Erythroblast (primary cell): ENCODE measurements around the gene DMRT2.

Experiments
- GATA1 ChIP-seq: IDR thresholded peaks from 2 replicates; pipeline ENCODE4 v1.6.1; 2011; ENCODE audit warnings: low read depth, mild to moderate bottlenecking, control low read depth, low read length, moderate library complexity
- POLR2A ChIP-seq: IDR thresholded peaks from 2 replicates; pipeline ENCODE4 v1.6.1; 2011; ENCODE audit warnings: mild to moderate bottlenecking, low read length

DNA sequence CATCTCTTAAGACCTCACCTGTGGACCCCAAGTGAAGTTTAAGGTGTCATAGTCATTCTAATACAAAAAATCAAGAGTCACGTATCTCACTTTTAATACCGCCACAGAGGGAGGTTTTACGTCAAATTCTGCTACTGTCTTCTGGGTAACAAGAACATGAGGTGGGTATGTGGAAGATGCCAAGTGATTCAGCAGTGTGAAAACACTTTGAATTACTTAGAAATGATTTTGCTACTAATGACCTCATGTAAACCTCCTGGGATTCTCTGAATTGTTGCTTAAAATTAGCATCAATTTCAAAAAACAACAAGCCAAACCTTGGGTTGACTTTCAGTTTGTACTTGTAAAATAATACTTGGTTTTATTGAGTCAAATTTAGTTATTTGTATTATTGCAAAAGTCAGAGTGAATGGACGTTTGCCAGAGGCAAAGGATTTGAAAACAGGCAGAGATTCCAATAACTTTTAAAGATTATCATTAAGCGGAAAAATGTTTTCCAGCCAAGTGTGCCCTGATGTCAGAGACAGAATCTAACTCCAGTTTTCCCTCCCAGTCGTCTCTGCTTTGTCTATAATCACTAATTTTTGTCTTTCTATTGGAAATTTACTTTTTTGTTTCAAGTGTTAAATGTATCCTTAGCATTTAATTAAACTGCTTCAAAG, 8.8 kb downstream of the DMRT2 start:
- TF ChIP-seq POLR2A (no peak), GATA1 (no peak)
